ENCODE results near the gene MYO18B. TPM values are rescaled to one million over a fixed set of nuclear protein-coding genes. Genes with fewer than 3 reads are reported as not detected.
A peak's percentile ranks its signal among the peaks of the same experiment; 100 is the strongest.

Gene MYO18B
- total and polyA plus RNA-seq, 7 donors = 79.3 to 434 (median 273) TPM

DNA sequence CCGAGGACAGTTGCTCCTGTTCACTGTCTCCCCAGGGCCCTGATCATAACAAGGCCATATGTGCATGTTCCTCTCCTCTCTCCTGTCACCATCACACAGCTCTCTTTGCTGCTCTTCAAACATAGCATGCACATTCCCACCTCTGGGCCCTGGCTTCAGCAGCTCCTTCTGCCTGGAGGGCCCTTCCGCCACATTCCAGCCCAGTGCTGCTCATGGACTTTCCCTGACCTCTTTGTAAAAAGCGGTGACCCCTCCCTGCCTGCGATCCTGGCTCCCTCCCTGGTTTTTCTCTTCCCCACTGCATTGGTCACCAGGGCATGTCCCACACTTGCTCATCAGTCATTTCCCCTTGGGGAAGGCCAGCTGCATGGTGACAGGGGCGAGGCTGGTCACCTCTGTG, 98.2 kb downstream of the MYO18B start:
- H3K27ac ChIP-seq = no peak overlapping the region
- TF ChIP-seq, protein P1, sequence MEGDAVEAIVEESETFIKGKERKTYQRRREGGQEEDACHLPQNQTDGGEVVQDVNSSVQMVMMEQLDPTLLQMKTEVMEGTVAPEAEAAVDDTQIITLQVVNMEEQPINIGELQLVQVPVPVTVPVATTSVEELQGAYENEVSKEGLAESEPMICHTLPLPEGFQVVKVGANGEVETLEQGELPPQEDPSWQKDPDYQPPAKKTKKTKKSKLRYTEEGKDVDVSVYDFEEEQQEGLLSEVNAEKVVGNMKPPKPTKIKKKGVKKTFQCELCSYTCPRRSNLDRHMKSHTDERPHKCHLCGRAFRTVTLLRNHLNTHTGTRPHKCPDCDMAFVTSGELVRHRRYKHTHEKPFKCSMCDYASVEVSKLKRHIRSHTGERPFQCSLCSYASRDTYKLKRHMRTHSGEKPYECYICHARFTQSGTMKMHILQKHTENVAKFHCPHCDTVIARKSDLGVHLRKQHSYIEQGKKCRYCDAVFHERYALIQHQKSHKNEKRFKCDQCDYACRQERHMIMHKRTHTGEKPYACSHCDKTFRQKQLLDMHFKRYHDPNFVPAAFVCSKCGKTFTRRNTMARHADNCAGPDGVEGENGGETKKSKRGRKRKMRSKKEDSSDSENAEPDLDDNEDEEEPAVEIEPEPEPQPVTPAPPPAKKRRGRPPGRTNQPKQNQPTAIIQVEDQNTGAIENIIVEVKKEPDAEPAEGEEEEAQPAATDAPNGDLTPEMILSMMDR (IDR thresholded peaks at IDR 0.05) = no peak
- H3K36me3 ChIP-seq (ENCODE audit: insufficient read depth in 1 of 2, low read depth in 1 of 2) = peaks cover 5 to 96% of the 10 kb centered on the region in 2 donors
- H3K27me3 ChIP-seq (ENCODE audit: insufficient read depth in 3 of 3, low read length in 2 of 3) = no peaks in the 10 kb centered on the region
- no peak overlapping the region for H3K4me3 ChIP-seq
- H3K9me3 ChIP-seq = no peaks in the 10 kb centered on the region
- ATAC-seq = peak in 2 of 4 donors; percentile 9
- no peak for DNase-seq
- 63 to 64% (median 64%) methylated on average over 5 of the region's 5 CpGs for WGBS, 3 donors
- intact Hi-C loops (cut with DNase I) = loop anchor here in 1 of 2 donors (5.0 kb wide), 1 partner anchor 48 kb away; no protein-coding TSS in a partner anchor
- H3K4me1 ChIP-seq = peaks cover 3% of the 10 kb centered on the region

DNA sequence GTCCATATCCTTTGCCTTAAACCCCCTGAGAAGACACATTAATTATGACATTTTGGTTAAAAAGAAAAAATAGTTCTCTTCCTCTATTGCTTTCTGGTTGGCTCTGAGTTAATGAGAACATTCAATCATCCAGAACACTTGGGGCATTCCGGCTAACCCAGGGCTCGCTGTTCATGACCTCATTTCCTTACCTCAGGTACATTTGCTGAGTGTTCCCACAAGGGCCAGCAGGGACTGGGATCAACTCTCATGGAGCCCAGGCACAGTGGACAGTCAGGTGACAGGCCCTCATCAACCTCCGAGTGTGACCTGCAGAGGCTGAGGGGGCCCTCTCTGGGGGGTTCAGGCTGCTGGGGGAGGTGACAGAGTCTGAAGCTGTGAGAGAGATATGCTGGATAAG, 98.9 kb downstream of the MYO18B start:
- ATAC-seq (no peak), DNase-seq (no peak)
- H3K4me3 ChIP-seq = no peak overlapping the region
- H3K9me3 ChIP-seq = no peaks in the 10 kb centered on the region
- TF ChIP-seq, protein P1 (IDR thresholded peaks at IDR 0.05) = no peak
- H3K36me3 ChIP-seq (ENCODE audit: insufficient read depth in 1 of 2, low read depth in 1 of 2) = peaks cover 5 to 96% of the 10 kb centered on the region in 2 donors
- H3K27me3 ChIP-seq (ENCODE audit: insufficient read depth in 3 of 3, low read length in 2 of 3) = no peaks in the 10 kb centered on the region
- intact Hi-C loops (cut with DNase I) = loop anchor here in 1 of 2 donors (5.0 kb wide), 1 partner anchor 49 kb away; no protein-coding TSS in a partner anchor
- WGBS, 3 donors = 40 to 61% (median 53%) methylated on average over 3 of the region's 3 CpGs
- no peak overlapping the region for H3K27ac ChIP-seq
- H3K4me1 ChIP-seq = peaks cover 3% of the 10 kb centered on the region

DNA sequence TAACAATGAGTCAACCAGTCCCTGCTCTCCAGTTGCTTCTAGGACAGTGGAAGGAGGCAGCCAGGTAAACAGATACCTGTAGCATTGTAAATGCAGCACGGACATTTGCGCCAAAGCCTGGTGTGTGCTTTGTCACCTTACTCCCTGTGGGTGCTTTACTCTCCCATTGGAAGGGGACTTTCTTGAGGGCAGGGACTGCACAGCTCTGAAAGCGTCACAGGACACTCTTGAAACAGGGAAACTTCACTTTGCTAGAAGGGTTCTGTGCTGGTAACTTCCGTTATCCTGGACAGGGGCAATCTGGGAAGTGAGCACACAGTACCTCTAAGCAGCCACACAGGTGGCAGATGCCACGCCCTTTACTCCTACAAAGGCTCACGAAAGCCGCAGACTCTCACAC, 99.8 kb downstream of the MYO18B start:
- DNase-seq (no peak), ATAC-seq (no peak)
- intact Hi-C loops (cut with DNase I) = loop anchor here in 1 of 2 donors (5.0 kb wide), 1 partner anchor 49 kb away; no protein-coding TSS in a partner anchor
- peaks cover 5 to 97% of the 10 kb centered on the region in 2 donors for H3K36me3 ChIP-seq (ENCODE audit: insufficient read depth in 1 of 2, low read depth in 1 of 2)
- H3K27ac ChIP-seq = no peak overlapping the region
- TF ChIP-seq, protein P1 (IDR thresholded peaks at IDR 0.05) = no peak
- peaks cover 3% of the 10 kb centered on the region for H3K4me1 ChIP-seq
- no peaks in the 10 kb centered on the region for H3K9me3 ChIP-seq
- WGBS, 3 donors = 79 to 86% (median 82%) methylated on average over 7 of the region's 7 CpGs
- H3K4me3 ChIP-seq = no peak overlapping the region
- H3K27me3 ChIP-seq (ENCODE audit: insufficient read depth in 3 of 3, low read length in 2 of 3) = no peaks in the 10 kb centered on the region

DNA sequence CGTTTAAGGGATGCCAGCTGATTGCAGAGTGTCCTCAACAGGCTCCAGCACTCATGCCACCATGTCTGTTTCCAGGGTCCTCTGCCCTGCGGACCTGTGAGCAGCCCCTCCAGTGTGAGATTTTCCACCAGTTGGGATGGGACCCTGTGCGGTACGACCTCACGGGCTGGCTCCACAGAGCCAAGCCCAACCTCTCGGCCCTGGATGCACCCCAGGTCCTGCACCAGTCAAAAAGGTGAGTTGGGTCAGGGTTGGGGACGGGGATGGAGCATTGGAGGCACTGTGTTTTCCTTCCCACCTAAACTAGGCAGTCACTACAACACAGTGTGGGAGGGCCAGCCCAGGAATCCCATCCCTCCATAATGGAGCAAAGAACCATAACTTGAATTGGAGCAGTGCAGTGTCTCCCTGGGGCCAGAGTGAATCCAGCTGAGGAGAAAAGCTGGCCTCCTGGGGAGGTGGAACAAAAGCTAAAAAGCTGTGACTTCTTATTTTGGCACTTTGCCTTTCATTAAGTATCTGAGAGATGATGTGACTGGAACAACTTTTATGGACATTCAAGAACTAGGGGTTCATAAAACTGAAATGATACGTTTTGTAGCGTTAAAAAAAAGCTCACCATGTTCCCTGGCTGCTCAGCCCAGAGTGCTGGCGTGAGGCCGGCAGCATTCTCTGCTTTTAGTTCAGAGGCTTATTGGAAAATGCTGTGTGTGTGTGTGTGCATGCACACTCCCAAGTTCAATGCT, 101.8 kb downstream of the MYO18B start:
- no peak overlapping the region for H3K27ac ChIP-seq
- H3K9me3 ChIP-seq = no peaks in the 10 kb centered on the region
- H3K36me3 ChIP-seq (ENCODE audit: insufficient read depth in 1 of 2, low read depth in 1 of 2) = peaks cover 5 to 99% of the 10 kb centered on the region in 2 donors
- TF ChIP-seq, protein P1 (IDR thresholded peaks at IDR 0.05) = no peak
- no peaks in the 10 kb centered on the region for H3K27me3 ChIP-seq (ENCODE audit: insufficient read depth in 3 of 3, low read length in 2 of 3)
- no peak overlapping the region for H3K4me3 ChIP-seq
- ATAC-seq = no peak
- H3K4me1 ChIP-seq = no peaks in the 10 kb centered on the region
- DNase-seq = no peak
- intact Hi-C loops (cut with DNase I) = loop anchor here in 1 of 2 donors (5.0 kb wide), 1 partner anchor 52 kb away; no protein-coding TSS in a partner anchor
- 55 to 64% (median 56%) methylated on average over 11 of the region's 11 CpGs for WGBS, 3 donors

All from psoas muscle (tissue), 8 donors.